IPS-18a (cell line): Measurements from ENCODE around the gene HIVEP3.

ENCODE experiments used
- H3K27ac ChIP-seq: one replicate; pipeline ENCODE4 v1.5.1; 2013; ENCODE audit warnings: low read length
- H3K27me3 ChIP-seq: one replicate; pipeline ENCODE4 v1.6.1; 2013; ENCODE audit warnings: mild to moderate bottlenecking, low read length; ENCODE audit not compliant: control insufficient read depth, insufficient read depth
- H3K36me3 ChIP-seq: one replicate; pipeline ENCODE4 v1.6.1; 2013; ENCODE audit warnings: low read depth, low read length; ENCODE audit not compliant: control insufficient read depth
- H3K4me1 ChIP-seq: one replicate; pipeline ENCODE4 v1.6.1; 2013; ENCODE audit warnings: low read depth, low read length; ENCODE audit not compliant: control insufficient read depth
- H3K4me3 ChIP-seq: one replicate; pipeline ENCODE4 v1.5.1; 2013; ENCODE audit warnings: low read length
- H3K9ac ChIP-seq: one replicate; pipeline ENCODE4 v1.6.1; 2013; ENCODE audit warnings: mild to moderate bottlenecking, low read length, moderate library complexity
- H3K9me3 ChIP-seq: one replicate; pipeline ENCODE4 v1.6.1; 2013; ENCODE audit warnings: low read depth, low read length; ENCODE audit not compliant: control insufficient read depth

Gene HIVEP3

GRCh38 chr1:41574842-41575241, 343.9 kb downstream of the HIVEP3 start:
- Histone ChIP-seq H3K9me3 (no peaks in the 10 kb centered on the region), H3K9ac (no peak overlapping the region), H3K27me3 (no peaks in the 10 kb centered on the region), H3K36me3 (no peaks in the 10 kb centered on the region), H3K4me3 (no peak overlapping the region), H3K27ac (no peak overlapping the region), H3K4me1 (no peaks in the 10 kb centered on the region)

- H3K36me3 ChIP-seq: no peaks in the 10 kb centered on the region
- H3K27me3 ChIP-seq: no peaks in the 10 kb centered on the region
- H3K4me3 ChIP-seq: no peak overlapping the region
- H3K9me3 ChIP-seq: no peaks in the 10 kb centered on the region
- no peak overlapping the region for H3K27ac ChIP-seq
- H3K9ac ChIP-seq: no peak overlapping the region
- no peaks in the 10 kb centered on the region for H3K4me1 ChIP-seq
Measured at GRCh38 chr1:41573785-41574713, 344.7 kb downstream of the HIVEP3 start.

- no peaks in the 10 kb centered on the region for H3K36me3 ChIP-seq
- H3K27me3 ChIP-seq: no peaks in the 10 kb centered on the region
- no peak overlapping the region for H3K27ac ChIP-seq
- H3K4me1 ChIP-seq: no peaks in the 10 kb centered on the region
- no peak overlapping the region for H3K4me3 ChIP-seq
- H3K9me3 ChIP-seq: no peaks in the 10 kb centered on the region
- H3K9ac ChIP-seq: no peak overlapping the region
Measured at GRCh38 chr1:41573194-41573593, 345.5 kb downstream of the HIVEP3 start.

- no peak overlapping the region for H3K4me3 ChIP-seq
- H3K27ac ChIP-seq: no peak overlapping the region
- no peaks in the 10 kb centered on the region for H3K4me1 ChIP-seq
- no peaks in the 10 kb centered on the region for H3K36me3 ChIP-seq
- no peaks in the 10 kb centered on the region for H3K27me3 ChIP-seq
- no peaks in the 10 kb centered on the region for H3K9me3 ChIP-seq
- no peak overlapping the region for H3K9ac ChIP-seq
Measured at GRCh38 chr1:41572224-41572623, 346.5 kb downstream of the HIVEP3 start.

- no peaks in the 10 kb centered on the region for H3K9me3 ChIP-seq
- no peaks in the 10 kb centered on the region for H3K4me1 ChIP-seq
- no peaks in the 10 kb centered on the region for H3K36me3 ChIP-seq
- no peak overlapping the region for H3K9ac ChIP-seq
- H3K27me3 ChIP-seq: no peaks in the 10 kb centered on the region
- no peak overlapping the region for H3K4me3 ChIP-seq
- H3K27ac ChIP-seq: no peak overlapping the region
Measured at GRCh38 chr1:41571041-41571440, 347.7 kb downstream of the HIVEP3 start.

- no peaks in the 10 kb centered on the region for H3K4me1 ChIP-seq
Measured at GRCh38 chr1:41568204-41568603, 350.5 kb downstream of the HIVEP3 start.

GRCh38 chr1:41566969-41567368, 351.8 kb downstream of the HIVEP3 start:
- Histone ChIP-seq H3K4me3 (no peak overlapping the region), H3K27ac (no peak overlapping the region), H3K4me1 (no peaks in the 10 kb centered on the region), H3K36me3 (no peaks in the 10 kb centered on the region), H3K27me3 (no peaks in the 10 kb centered on the region), H3K9me3 (no peaks in the 10 kb centered on the region), H3K9ac (no peak overlapping the region)

More at GRCh38 chr1:41568204-41568603, 350.5 kb downstream of the HIVEP3 start:
- H3K27me3 ChIP-seq: no peaks in the 10 kb centered on the region
- no peaks in the 10 kb centered on the region for H3K9me3 ChIP-seq
- H3K9ac ChIP-seq: no peak overlapping the region
- H3K27ac ChIP-seq: no peak overlapping the region
- no peaks in the 10 kb centered on the region for H3K36me3 ChIP-seq
- H3K4me3 ChIP-seq: no peak overlapping the region

- no peak overlapping the region for H3K27ac ChIP-seq
- no peaks in the 10 kb centered on the region for H3K27me3 ChIP-seq
- no peaks in the 10 kb centered on the region for H3K9me3 ChIP-seq
- no peak overlapping the region for H3K4me3 ChIP-seq
- no peak overlapping the region for H3K9ac ChIP-seq
- H3K4me1 ChIP-seq: no peaks in the 10 kb centered on the region
- H3K36me3 ChIP-seq: no peaks in the 10 kb centered on the region
Measured at GRCh38 chr1:41566274-41566885, 352.3 kb downstream of the HIVEP3 start.

GRCh38 chr1:41564741-41565475, 353.8 kb downstream of the HIVEP3 start:
- no peak overlapping the region for H3K9ac ChIP-seq
- no peaks in the 10 kb centered on the region for H3K27me3 ChIP-seq
- H3K36me3 ChIP-seq: no peaks in the 10 kb centered on the region
- H3K9me3 ChIP-seq: no peaks in the 10 kb centered on the region
- H3K4me1 ChIP-seq: no peaks in the 10 kb centered on the region
- no peak overlapping the region for H3K27ac ChIP-seq
- H3K4me3 ChIP-seq: no peak overlapping the region

- H3K4me3 ChIP-seq: no peak overlapping the region
Measured at GRCh38 chr1:41562328-41562727, 356.4 kb downstream of the HIVEP3 start.

GRCh38 chr1:41560931-41561330, 357.8 kb downstream of the HIVEP3 start:
- Histone ChIP-seq H3K4me1 (no peaks in the 10 kb centered on the region), H3K27me3 (no peaks in the 10 kb centered on the region), H3K4me3 (no peak overlapping the region), H3K9ac (no peak overlapping the region), H3K9me3 (no peaks in the 10 kb centered on the region), H3K36me3 (no peaks in the 10 kb centered on the region), H3K27ac (no peak overlapping the region)

More at GRCh38 chr1:41562328-41562727, 356.4 kb downstream of the HIVEP3 start:
- no peak overlapping the region for H3K27ac ChIP-seq
- H3K4me1 ChIP-seq: no peaks in the 10 kb centered on the region
- H3K9ac ChIP-seq: no peak overlapping the region
- H3K36me3 ChIP-seq: no peaks in the 10 kb centered on the region
- no peaks in the 10 kb centered on the region for H3K27me3 ChIP-seq
- H3K9me3 ChIP-seq: no peaks in the 10 kb centered on the region
